ENCODE measurements around the gene PIEZO2.
"Not testable (repeated sequence)": the region's sequence is repeated elsewhere in the genome, so short reads cannot be mapped to it uniquely, and the experiment has no call there.

The PIEZO2 gene

GRCh38 chr18:10847408-10847790, 302.0 kb downstream of the PIEZO2 start:
- H3K27ac ChIP-seq = no peak overlapping the region
- no peak for TF ChIP-seq ZFX (IDR thresholded peaks at IDR 0.05; ENCODE audit: borderline replicate concordance)
- TF ChIP-seq, protein P1, sequence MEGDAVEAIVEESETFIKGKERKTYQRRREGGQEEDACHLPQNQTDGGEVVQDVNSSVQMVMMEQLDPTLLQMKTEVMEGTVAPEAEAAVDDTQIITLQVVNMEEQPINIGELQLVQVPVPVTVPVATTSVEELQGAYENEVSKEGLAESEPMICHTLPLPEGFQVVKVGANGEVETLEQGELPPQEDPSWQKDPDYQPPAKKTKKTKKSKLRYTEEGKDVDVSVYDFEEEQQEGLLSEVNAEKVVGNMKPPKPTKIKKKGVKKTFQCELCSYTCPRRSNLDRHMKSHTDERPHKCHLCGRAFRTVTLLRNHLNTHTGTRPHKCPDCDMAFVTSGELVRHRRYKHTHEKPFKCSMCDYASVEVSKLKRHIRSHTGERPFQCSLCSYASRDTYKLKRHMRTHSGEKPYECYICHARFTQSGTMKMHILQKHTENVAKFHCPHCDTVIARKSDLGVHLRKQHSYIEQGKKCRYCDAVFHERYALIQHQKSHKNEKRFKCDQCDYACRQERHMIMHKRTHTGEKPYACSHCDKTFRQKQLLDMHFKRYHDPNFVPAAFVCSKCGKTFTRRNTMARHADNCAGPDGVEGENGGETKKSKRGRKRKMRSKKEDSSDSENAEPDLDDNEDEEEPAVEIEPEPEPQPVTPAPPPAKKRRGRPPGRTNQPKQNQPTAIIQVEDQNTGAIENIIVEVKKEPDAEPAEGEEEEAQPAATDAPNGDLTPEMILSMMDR (IDR thresholded peaks at IDR 0.05) = no peak

DNA sequence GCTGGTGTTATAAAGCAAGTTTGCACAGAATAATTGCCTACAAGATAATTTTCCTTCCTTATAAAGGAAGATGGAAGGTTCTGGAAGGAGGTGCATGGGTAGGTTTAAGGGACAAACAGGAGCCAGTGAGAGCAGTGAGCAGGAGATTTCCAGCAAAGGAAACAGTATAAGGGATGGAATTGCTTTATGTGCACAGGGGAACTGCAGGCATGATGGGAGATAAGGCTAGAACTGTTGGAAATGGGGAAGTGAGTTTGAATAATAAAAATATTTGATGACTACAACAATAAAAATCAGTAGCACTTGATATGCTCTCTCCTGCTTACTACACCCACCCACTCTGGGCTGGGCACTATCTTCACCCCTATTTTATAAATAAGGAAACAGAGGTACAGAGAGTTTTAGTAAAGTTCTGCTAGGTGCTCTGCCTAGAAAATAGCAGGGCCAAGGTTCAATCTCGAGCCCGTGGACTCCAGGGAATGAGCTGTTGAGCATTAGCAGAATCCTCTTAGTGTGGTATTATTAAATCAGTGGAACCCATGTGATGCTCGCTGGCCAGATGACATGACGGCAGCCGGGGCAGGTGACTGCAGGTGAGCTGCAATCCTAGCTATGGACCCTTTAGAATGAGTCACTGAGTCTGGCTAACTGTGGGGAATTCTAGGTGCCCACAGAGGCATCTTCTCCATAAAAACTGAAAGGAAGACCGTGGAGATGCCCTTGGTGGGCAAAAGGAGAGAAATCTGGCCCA, 302.5 kb downstream of the PIEZO2 start:
- TF ChIP-seq, protein P1 (IDR thresholded peaks at IDR 0.05) = no peak
- TF ChIP-seq ZFX (IDR thresholded peaks at IDR 0.05; ENCODE audit: borderline replicate concordance) = no peak

GRCh38 chr18:10846035-10846434, 303.3 kb downstream of the PIEZO2 start:
- not testable (repeated sequence) for H3K27ac ChIP-seq

More for the DNA sequence above, 302.5 kb downstream of the PIEZO2 start:
- no peak overlapping the region for H3K27ac ChIP-seq

DNA sequence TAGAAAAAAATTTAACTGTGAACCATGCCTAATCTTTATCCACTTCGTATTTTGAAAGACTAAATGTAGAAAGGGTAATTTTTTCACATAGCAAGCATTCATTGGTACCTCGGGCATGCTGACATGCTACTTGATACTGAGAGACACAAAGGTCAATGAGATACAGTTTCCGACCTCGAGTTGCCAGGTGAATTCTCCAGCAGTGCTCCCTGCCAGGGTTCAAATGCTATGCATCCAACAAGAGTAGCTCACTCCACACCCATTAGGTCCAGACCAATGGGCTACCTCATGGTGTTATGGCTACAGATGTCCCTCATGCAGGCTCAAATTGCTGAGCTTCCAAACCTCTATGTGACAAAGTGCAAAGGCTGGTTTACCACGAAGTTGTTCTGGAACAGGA, 305.8 kb downstream of the PIEZO2 start:
- TF ChIP-seq ZFX (IDR thresholded peaks at IDR 0.05; ENCODE audit: borderline replicate concordance) = no peak
- TF ChIP-seq, protein P1 (IDR thresholded peaks at IDR 0.05) = no peak

DNA sequence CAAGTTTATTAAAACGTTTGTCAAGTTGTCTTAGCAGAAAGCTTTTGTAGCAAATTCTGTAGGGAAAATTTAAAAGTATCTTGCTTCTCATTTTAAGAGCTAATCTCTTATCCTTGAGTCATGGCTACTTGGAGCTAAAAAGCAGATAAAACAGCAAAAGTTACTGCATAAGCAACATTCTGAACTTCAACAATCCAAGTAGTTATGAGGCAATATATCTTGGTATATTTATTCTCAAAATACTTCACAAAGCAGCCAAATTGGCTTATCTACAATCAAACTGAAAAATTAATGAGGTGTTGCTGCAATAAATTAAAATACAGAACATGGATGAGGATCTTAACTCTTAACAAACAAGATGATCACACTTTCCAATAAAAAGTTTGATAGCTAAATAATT, 306.5 kb downstream of the PIEZO2 start:
- H3K27ac ChIP-seq = no peak overlapping the region
- TF ChIP-seq, protein P1 (IDR thresholded peaks at IDR 0.05) = no peak
- TF ChIP-seq ZFX (IDR thresholded peaks at IDR 0.05; ENCODE audit: borderline replicate concordance) = no peak

More for the DNA sequence above, 305.8 kb downstream of the PIEZO2 start:
- no peak overlapping the region for H3K27ac ChIP-seq

DNA sequence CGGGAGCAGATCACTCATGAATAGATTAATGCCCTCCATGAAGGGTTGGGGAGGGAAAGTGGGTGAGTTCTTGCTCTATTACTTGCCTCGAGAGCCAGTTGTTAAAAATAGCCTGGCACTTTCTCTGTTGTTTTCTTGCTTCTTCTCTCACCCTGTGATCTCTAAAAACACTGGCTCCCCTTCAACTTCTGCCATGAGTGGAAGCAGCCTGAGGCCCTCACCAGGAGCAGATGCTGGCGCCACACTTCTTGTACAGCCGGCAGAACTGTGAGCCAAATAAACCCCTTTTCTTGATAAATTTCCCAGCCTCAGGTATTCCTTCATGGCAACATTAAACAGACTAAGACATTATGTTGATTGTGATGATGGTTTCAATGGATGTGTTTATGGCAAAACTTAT, 307.0 kb downstream of the PIEZO2 start:
- TF ChIP-seq ZFX (IDR thresholded peaks at IDR 0.05; ENCODE audit: borderline replicate concordance) = no peak
- TF ChIP-seq, protein P1 (IDR thresholded peaks at IDR 0.05) = no peak
- no peak overlapping the region for H3K27ac ChIP-seq

DNA sequence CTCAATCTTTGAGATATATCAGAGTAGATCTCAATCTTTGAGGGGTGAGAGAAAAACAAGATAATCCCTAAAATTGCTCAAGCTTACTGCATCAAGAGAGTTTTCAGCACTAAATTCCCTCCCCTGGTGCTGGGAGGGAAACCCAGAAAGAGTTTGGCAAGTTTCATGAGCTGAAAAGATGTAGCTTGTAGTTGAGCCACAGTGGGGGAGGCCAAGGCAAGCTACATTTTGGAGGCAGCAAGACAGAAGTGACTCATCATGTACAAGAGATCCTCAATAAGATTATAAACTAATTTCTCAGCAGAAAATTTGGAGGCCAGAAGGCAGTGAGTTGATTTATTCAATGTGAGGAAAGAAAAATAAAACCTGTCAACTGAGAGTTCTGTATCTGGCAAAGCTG, 308.2 kb downstream of the PIEZO2 start:
- H3K27ac ChIP-seq = no peak overlapping the region
- no peak for TF ChIP-seq ZFX (IDR thresholded peaks at IDR 0.05; ENCODE audit: borderline replicate concordance)

DNA sequence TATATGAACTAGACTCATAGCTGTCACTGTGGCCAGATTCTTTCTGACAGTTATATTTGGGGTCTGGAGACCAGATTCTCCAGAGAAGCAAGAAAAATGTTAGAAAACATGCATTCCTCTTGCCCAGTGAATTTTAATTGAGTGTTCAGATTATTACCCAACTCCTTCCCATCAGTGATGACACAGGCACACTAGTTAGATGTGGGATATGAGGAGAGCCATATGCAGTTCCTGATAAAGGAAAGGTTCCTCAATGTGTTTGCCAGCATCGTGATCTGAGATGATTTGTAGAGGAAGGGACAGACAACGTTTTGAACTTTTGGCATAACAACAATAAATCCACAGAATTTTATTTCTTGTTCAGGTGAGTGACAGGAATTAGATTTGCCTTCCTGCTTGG, 308.6 kb downstream of the PIEZO2 start:
- no peak overlapping the region for H3K27ac ChIP-seq
- TF ChIP-seq, protein P1 (IDR thresholded peaks at IDR 0.05) = no peak
- no peak for TF ChIP-seq ZFX (IDR thresholded peaks at IDR 0.05; ENCODE audit: borderline replicate concordance)
